Measurements from ENCODE around the gene PNPLA7.
"Not testable (repeated sequence)": the region's sequence is repeated elsewhere in the genome, so short reads cannot be mapped to it uniquely, and the experiment has no call there.

PNPLA7 gene

DNA sequence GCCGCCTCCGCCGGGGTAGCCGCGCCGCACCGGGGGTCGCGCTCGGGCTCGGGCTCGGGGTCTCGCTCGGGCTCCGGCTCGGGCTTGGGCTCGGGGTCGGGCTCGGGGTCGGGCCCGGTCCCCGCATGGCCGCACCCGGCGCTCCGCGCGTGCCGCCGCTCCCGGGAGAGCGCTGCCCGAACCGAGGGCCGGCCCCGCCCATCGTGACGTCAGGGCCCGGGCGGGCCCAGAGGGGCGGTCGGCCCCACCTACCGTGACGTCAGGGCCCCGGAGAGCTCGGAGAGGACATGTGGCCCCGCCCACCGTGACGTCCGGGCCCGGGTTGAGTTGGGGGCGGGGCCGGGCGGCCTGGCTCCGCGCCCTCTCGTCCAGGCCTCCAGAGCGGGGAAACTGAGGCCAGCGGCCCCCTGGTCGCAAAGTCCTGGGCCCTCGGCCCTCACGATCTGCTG lies 91.0 kb downstream of the PNPLA7 start, which contains the start of gene NSMF:
Gene NSMF, minus strand, starts transcription at position 183 of the 449 bp plus-strand sequence. CDS start 232 bp downstream, outside the sequence.
- DNase-seq, result peak; percentile 32

DNA sequence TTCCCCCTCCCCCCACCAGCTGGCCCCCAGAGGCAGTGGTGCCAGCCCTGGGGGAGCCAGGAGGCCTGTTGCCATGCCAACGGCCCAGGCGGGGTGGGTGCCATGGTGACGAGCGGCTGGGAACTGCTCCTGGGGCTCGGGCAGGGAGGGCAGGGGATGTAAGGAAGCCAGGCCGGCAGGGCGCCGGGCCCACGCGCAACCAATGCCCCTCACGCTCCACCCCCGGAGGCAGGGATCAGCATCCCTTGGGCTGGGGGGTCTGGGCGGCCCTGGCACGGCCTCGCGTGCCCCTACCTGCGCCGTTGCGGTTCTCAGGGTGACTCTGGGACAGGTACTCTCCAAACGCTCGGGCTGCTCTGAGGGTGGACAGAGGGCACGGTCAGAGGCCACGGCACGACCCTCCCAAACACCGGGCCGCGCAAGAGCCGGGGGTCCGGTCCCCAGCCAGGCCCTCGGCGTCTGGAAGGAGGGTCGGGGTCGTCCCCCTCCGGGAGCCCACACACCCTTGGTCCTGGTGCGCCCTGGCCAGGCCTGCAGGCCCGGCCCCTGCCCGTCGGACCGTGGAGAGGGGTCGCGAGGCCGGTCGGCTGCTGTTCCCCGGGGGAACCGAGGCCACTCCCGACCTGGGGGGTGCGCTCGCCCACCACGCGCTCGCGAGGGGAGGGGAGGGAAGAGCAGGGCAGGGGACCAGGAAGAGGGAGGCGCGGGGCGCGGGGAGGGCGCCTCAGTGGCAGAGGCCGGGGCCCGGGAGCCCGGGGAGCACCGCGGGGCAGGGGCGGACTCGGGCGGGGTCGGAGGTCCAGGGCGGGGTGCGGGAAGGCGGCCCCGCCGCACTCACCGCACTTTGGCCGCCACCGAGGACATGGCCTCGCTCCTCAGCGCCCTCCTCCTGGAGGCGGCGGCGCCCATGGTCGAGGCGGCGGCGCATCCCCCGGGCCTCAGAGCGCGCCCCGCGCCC lies 91.7 kb downstream of the PNPLA7 start:
- no peak for DNase-seq

DNA sequence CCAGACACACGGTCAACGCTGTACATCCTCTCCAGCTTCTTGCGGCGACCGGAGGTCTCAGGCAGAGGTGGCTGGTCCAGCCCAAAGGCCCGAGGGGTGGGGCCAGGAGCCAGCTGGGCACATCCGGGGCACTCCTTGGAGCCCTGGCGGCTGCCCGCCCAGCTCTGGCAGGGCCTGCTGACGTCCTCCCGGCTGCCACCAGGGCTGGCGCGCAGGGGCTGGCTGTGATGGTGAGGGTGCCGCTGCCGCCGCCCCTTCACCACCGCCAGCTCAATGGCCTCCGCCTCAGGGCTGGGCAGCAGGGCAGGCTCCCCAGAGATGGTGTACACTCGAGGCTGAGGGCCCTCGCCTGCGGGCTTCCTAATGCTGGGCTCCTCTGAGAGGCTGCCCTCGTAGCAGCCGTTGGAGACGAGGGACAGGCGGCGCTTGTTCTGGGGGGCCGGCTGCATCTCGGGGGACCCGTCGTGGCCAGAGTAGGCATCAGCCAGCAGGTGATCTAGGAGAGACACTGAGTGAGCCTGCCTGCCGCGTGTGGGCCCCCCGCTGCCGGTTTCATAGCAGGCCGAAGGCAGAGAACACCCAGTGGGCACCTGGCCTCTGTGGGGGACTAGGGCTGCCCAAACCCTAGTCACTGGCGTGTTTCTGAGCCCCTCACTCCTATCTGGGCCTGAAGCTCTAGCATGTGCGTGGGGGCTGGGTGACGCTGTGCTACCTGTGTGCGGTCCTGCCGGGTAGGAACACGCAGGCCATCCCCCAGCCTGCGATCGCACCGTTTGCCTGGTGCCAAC lies 92.6 kb downstream of the PNPLA7 start:
- DNase-seq, result no peak

DNA sequence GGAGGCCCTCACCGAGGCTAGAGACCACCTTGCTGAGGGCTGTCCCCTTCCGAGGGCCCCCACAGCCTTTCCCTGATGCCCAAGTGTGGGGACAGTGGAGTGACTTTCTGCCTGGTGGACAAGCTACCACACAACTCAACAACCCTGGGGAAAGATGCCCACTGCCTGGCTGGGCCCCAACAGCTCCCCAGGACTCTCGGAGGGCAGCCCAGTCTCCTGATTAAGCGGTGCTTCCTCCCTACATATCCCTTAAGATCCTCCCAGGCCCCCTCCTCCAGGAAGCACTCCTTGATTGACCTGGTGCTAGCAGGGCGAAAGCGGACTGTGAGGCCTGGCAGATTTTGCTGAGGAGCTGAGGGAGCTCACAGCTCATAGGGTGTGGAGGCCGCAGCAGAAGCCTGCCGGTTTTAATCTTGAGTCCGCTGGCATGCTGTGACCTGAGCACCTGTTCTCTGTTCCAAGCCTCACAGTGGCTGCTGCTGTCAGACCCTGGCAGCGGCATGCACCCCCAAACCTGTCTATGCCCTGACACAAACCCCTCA lies 93.3 kb downstream of the PNPLA7 start:
- no peak for DNase-seq

DNA sequence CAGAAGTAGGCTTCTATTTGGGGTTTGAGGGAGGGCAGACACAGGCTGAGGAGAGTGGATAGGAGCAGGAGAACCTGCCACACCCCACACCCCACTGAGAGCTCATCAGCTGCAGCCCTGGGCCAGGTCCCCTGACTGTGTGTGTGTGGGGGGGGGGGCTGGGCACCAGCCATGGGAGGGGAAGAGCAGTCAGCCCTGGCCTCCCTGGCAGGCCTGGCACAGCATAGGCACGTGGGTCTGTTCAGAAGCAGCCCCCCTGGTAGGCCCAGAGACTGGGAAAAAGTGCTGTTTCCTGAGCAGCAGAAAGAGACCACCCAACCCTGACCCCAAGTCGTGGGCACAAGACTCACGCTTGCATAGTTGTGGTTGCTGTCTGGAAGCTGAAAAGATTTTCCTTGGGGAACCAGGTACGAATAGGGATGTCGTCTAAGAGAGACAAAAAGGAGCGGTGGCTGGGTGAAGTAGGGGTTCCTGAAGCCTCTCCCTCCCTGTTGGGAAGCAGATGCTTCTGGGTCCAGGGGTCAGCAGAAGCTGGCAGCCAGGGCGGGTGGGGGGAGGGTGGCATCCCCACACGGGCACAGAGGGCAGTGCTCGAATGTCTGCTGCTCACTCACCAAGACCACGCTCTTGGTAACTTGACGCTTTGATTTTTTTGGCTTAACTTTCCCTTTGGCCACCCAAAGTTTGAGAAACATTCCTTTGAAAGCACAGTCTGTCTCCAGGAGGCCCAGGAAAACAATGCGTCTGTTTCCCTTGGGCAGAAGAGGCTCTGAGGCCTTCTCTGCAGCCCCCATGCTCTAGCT lies 93.9 kb downstream of the PNPLA7 start:
- DNase-seq, result no peak

- DNase-seq, result no peak
Observed at GRCh38 chr9:137455359-137455991, 94.7 kb downstream of the PNPLA7 start.

DNA sequence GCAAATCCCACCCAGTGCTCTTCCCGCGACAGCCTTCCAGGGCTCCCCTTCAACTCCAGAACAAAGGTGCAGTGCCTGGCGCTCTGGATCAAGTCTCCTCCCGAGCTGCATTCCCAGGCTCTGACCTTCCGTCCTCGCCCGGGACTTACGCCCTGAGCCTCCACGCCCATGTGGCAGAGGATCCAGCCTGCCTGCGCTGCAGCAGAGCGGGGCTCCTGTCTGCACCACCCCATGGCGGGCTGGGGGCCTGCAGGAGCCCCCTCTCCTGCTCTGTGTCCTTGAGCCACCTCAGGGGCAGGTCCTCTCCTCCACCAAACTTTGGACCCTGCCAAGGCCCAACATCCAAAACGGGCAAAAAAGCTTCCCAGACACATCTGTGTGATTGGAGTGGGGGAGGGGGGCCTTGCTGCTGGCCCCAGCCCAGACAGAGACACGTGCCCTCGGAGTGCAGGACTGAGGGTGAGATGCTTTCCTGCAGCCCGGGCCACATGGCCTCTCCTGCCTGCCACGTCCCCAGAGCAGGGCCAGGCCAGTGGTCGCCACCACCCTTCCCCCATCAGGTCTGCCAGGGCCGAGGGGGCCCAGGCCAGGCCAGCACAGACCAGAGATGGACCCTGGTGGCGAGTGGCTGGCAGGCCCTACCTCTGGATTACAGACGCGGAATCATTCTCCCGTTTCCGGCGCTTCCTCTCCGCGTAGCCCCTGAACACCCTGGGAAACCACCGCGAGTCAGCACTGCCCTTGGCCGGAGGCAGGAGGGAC lies 95.4 kb downstream of the PNPLA7 start:
- DNase-seq, result no peak

DNA sequence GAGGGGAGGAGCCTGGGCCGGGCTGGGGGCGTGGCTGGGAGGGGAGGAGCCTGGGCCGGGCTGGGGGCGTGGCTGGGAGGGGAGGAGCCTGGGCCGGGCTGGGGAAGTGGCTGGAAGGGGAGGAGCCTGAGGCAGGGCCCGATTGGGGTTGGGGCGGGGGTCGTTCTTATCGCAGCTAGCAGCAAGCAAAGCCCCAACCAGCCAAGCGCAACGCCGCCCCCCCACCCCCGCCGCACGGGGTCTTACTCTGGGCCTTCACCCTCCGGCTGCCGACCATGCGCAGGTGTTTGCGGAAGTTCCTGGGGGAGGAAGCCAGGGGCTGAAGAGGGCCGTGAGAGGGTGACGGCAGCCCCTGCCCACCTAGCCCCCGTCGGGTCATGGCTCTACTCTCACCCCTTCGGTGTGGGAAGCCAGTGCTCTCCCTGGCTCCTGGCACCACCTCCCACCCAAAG lies 96.0 kb downstream of the PNPLA7 start:
- DNase-seq, result no peak

GRCh38 chr9:137453643-137454081 lies 96.5 kb downstream of the PNPLA7 start:
- DNase-seq, result no peak

GRCh38 chr9:137452761-137453642 lies 97.2 kb downstream of the PNPLA7 start:
- no peak for DNase-seq

DNA sequence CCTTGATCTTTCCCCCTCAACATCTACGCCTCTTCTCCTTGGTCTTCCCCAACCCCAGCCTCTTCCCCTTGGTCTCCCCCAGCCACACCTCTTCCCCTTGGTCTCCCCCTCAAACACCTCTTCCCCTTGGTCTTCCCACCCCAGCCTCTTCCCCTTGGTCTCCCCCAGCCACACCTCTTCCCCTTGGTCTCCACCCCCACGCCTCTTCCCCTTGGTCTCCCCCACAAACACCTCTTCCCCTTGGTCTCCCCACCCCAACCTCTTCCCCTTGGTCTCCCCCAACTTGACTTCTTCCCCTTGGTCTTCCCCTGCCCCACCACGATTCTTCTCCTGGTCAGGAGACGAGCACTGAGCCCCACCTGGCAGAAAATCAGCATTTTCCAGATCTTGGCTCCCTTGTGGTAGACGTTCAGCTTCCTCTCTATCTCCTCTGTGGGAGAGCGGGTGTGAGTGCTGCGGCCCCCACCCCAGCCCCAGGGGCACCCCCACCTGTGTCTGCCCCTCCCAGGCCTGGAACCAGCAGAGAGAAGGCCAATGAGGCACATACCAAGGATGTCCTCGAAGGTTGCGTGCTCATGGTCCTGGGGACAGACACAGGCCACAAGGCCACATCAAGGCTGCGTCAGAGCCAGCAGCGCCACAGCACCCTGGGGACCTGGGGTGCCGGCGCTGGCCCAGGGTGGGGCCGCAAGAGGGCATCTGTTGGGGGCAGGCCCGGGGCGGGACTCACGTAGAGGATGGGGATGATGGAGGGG lies 98.0 kb downstream of the PNPLA7 start:
- DNase-seq, result no peak

DNA sequence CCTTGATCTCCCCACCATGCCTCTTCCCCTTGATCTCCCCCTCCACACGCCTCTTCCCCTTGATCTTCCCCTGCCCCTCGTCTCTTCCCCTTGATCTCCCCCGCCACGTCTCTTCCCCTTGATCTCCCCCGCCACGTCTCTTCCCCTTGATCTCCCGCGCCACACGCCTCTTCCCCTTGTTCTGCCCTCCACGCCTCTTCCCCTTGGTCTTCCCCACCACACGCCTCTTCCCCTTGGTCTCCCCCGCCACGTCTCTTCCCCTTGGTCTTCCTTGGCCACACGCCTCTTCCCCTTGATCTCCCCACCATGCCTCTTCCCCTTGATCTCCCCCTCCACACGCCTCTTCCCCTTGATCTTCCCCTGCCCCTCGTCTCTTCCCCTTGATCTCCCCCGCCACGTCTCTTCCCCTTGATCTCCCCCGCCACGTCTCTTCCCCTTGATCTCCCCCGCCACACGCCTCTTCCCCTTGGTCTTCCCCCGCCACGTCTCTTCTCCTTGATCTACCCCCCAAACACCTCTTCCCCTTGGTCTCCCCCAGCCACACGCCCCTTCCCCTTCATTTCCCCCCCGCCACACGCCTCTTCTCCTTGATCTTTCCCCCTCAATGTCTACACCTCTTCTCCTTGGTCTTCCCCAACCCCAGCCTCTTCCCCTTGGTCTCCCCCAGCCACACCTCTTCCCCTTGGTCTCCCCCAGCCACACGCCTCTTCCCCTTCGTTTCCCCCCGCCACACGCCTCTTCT lies 98.8 kb downstream of the PNPLA7 start:
- not testable (repeated sequence) for DNase-seq

- not testable (repeated sequence) for DNase-seq
Observed at GRCh38 chr9:137450539-137451222, 99.5 kb downstream of the PNPLA7 start.

DNA sequence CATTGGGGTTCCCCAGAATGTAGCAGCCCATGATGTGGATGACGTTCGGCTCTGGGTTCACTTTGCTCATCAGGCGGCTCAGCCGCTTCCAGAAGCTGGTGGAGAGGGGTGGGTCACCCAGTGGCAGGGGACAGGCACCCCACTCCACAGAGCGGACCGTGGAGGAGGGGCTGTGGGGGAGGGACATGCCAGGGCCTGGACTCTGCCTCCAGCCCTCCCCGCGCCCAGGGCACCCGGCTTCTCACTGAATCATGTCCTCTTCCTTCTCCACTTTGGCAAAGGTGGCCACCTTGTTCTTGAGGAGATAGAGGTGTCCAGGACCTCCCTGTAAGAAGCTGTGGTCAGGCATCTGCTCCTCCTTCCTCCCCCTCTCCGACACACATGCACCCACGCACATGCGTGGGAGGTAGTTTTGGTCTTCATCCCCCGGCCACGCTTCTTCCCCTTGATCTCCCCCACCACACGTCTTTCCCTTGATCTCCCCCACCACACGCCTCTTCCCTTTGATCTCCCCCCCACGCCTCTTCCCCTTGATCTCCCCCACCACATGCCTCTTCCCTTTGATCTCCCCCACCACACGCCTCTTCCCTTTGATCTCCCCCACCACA lies 100.2 kb downstream of the PNPLA7 start:
- no peak for DNase-seq

DNA sequence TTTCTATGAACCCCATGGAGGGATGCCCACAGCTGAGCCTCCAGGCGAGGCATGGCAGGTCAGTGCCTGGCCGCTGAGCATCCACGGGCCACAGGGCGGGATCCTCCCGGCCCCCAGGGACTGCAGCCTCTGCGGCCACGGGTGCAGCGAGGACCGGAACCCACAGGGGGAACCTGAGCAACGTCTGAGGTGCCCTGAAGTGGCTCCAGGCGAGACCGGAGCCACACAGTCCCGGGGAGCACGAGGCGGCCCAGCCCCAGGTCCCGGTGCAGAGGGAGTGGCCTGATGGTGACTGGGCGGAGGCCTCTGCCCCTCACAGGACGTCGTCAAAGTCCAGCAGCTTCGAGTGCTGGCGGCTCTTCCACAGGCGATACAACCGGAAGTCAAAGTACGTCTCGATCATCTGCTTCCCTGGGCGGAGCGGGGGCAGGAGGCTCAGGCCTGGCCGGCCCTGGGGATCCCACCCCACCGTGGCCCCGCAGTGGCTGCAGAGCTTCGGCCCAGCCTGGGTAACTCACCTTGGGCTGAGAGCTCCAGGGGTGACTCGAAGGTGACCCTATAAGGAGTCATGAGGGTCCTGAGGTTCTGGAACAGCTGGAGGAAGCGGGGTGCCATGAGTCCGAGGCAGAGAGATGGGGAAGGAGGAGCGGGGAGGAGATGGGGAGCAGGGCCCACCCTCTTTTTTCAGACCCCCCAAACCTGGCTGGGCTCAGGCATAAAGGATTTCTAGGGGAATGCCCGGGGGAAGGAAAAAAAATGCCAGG lies 100.9 kb downstream of the PNPLA7 start:
- DNase-seq, result no peak

- DNase-seq, result no peak
Observed at GRCh38 chr9:137448602-137448962, 101.6 kb downstream of the PNPLA7 start.

All from NCI-H526 treated with DMSO at 0.1 percent for 48 hours (cell line).